A549 treated with CORT108297 at 1 μM for 4 hours (cell line): ENCODE measurements around the gene RAMP3. TPM values are rescaled to one million over a fixed set of nuclear protein-coding genes. Genes with fewer than 3 reads are reported as not detected.

Experiments used
- total RNA-seq: library from RNA; stranded (reverse); fragments of 200-300 nt; extraction: Qiagen RNA extraction; gene quantifications from 5 replicates; pipeline ENCODE4 v1.2.3, GENCODE V29; 2022

The RAMP3 gene
- not detected in 5 replicates for total RNA-seq

GRCh38 chr7:45157653-45158401 lies at the start of gene RAMP3:
Gene RAMP3 (plus strand): TSS chr7:45157791. CDS start chr7:45157829, 38 bp downstream.

GRCh38 chr7:45111298-45112223 lies 46.0 kb upstream of the RAMP3 start, which contains the start of gene TBRG4:
Gene TBRG4 (minus strand): TSS chr7:45111697. CDS start chr7:45109237, 2,460 bp downstream.

Other genes with a start within 250 kb of the RAMP3 start
- 0.08 to 0.14 TPM (median 0.12 TPM) in 5 replicates for gene MYO1G, start 178.8 kb upstream of the RAMP3 start, total RNA-seq
- 35.8 to 48.2 TPM (median 45.8 TPM) in 5 replicates for gene CCM2, start 157.6 kb upstream of the RAMP3 start, total RNA-seq
- 0.14 to 0.35 TPM (median 0.18 TPM) in 5 replicates for gene NACAD, start 68.8 kb upstream of the RAMP3 start, total RNA-seq
- gene TBRG4, start 46.1 kb upstream of the RAMP3 start, total RNA-seq, result 109 to 118 TPM (median 115 TPM) in 5 replicates